AG04450 (cell line): ENCODE measurements around the gene LRRC49. TPM values are rescaled to one million over a fixed set of nuclear protein-coding genes. Genes with fewer than 3 reads are reported as not detected.

Experiments used
- CTCF ChIA-PET: fragments of 300-600, 350-600 bp; formaldehyde crosslinking; extraction: SDS; loops from one replicate; lab custom pipeline; 2022; ENCODE audit warnings: antibody characterized with exemption, inconsistent platforms; lab: Charles Lee
- POLR2A ChIA-PET: fragments of 350-600 bp; formaldehyde crosslinking; extraction: SDS; loops from one replicate; lab custom pipeline; 2021; ENCODE audit warnings: antibody characterized with exemption, inconsistent platforms; lab: Yijun Ruan, JAX
- DNase-seq: peaks from one replicate; pipeline ENCODE4 v3.0.0-alpha.2; 2011; ENCODE audit warnings: low read depth, low spot score
- H3K27ac ChIP-seq: one replicate; pipeline ENCODE4 v1.5.1; 2012; ENCODE audit warnings: low read depth, low read length, control low read depth
- H3K27me3 ChIP-seq: one replicate; pipeline ENCODE4 v1.6.0; 2012; ENCODE audit warnings: low read length; ENCODE audit not compliant: control insufficient read depth, insufficient read depth
- H3K4me3 ChIP-seq: 2 replicates; pipeline ENCODE4 v1.5.1; 2011; ENCODE audit warnings: mild to moderate bottlenecking, low read depth, low read length, control low read depth
- H3K9me3 ChIP-seq: 2 replicates; pipeline ENCODE4 v1.5.1; 2012; ENCODE audit warnings: low read length; ENCODE audit not compliant: control insufficient read depth, insufficient read depth
- polyA plus RNA-seq: library from polyadenylated mRNA; depleted of rRNA; stranded (reverse); fragments of >200 nt; gene quantifications from 2 replicates; pipeline ENCODE4 v1.2.3, GENCODE V29; 2011
- TF ChIP-seq, protein P1 (sequence below): IDR thresholded peaks from 2 replicates; pipeline ENCODE4 v1.5.1; 2011; ENCODE audit warnings: low read depth, low read length, control low read depth, inconsistent platforms

LRRC49 gene
- polyA plus RNA-seq, 1 experiment, result 25.0 TPM

DNA sequence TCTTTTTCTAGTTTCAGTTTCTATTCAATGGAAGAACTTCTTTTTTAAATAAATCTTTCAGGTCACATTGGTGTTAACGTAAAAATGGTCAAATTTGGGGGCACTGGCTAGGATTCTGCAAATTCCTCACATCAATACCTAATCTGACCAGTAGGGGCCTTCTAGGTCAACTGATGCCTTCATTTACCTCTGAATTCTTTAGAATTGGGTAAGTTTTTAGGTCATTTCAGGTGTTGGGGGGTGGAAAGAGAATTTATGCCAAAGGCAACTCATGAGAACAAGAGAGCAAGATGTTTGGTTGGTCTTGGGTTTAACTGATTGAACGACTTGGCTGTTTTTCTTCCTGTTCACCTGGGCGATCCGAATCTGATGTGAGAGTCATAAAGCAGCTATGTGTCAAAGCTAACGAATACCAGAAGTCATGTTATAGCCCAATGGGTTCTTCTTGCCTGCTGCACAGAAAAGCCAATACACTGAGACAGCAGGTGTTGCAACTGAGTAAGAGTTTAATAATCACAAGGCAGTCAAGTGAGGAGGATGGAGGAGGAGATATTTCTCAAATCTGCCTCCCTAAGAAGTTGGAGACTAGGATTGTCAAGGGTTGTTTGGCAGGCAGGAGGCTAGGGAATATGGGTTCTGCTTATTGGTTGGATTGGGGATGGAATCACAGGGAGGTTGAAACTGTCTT, 15.3 kb downstream of the LRRC49 start:
- ChIA-PET POLR2A (no interaction called here), CTCF (no interaction called here)
- Histone ChIP-seq H3K27ac (no peak overlapping the region), H3K4me3 (no peak overlapping the region), H3K9me3 (peaks cover 16% of the 10 kb centered on the region; the same call in 1 of the 2 replicates), H3K27me3 (no peaks in the 10 kb centered on the region)
- TF ChIP-seq, protein P1, sequence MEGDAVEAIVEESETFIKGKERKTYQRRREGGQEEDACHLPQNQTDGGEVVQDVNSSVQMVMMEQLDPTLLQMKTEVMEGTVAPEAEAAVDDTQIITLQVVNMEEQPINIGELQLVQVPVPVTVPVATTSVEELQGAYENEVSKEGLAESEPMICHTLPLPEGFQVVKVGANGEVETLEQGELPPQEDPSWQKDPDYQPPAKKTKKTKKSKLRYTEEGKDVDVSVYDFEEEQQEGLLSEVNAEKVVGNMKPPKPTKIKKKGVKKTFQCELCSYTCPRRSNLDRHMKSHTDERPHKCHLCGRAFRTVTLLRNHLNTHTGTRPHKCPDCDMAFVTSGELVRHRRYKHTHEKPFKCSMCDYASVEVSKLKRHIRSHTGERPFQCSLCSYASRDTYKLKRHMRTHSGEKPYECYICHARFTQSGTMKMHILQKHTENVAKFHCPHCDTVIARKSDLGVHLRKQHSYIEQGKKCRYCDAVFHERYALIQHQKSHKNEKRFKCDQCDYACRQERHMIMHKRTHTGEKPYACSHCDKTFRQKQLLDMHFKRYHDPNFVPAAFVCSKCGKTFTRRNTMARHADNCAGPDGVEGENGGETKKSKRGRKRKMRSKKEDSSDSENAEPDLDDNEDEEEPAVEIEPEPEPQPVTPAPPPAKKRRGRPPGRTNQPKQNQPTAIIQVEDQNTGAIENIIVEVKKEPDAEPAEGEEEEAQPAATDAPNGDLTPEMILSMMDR, result peak; percentile 29
- DNase-seq, result no peak

DNA sequence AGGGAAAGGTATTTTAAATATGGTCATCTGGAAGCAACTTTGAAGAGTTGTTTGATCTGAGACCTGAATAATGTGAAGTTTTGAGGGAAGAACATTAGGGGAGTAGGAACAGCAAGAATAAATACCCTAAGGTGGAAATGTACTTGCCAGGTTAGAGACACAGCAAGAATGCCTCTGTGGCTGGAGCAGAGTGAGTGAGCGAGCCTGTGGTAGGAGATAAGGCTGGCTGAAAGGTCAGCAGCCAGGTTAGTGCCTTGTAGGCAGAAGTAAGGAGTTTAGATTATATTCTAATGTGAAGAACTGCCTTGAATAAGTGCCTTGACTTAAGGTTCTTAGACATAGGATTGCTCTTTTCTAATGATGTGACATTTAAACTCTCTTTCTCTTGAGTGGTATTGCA, 18.3 kb downstream of the LRRC49 start:
- POLR2A ChIA-PET, result no interaction called here
- Histone ChIP-seq H3K9me3 (peaks cover 16% of the 10 kb centered on the region; the same call in 1 of the 2 replicates), H3K27me3 (no peaks in the 10 kb centered on the region), H3K27ac (no peak overlapping the region), H3K4me3 (no peak overlapping the region)
- TF ChIP-seq, protein P1, result no peak
- no peak for DNase-seq
- CTCF ChIA-PET, result interaction anchor here (0.8 kb wide), 1 partner anchor 36 kb away, joined by 3 read pairs; no protein-coding TSS in a partner anchor

DNA sequence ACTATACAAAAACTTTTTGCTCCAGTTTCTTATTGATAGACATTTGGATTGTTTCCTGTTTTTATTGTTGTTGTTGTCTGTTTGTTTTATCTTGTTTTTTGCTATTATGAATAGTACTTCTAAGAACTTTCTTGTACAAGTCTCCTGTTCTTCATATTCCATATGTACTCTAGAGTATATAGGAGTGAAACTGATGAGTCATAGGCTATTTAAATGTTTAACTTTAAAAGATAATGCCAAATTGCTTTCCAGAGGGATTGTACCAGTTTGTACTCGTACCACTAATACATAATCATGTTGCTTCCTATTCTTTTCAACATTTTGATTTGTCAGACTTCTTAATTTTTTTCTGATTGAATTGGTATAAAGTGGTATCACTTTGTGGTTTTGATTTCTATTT, 19.6 kb downstream of the LRRC49 start:
- DNase-seq, result no peak
- TF ChIP-seq, protein P1, result no peak
- CTCF ChIA-PET, result no interaction called here
- POLR2A ChIA-PET, result no interaction called here
- Histone ChIP-seq H3K9me3 (peaks cover 19% of the 10 kb centered on the region), H3K27me3 (no peaks in the 10 kb centered on the region), H3K4me3 (no peak overlapping the region), H3K27ac (no peak overlapping the region)

DNA sequence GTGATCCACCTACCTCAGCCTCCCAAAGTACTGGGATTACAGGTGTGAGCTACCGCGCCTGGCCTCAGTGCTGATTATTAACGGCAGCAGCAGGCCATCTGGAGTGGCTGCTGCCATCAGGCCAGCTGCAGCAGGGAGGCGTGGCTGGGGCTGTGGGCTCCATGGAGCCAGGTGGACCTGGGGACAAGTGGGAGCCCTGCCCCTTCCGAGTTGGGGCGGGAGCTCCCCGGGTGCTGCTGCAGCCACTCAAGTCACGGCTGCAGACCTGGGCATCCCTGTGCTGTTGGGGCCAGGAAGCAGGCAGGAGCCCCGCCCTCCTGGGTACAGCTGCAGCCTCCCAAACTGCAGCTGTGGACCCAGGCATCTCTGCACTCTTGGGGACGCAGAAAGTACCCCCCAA, 23.9 kb downstream of the LRRC49 start:
- TF ChIP-seq, protein P1, result no peak
- POLR2A ChIA-PET, result no interaction called here

DNA sequence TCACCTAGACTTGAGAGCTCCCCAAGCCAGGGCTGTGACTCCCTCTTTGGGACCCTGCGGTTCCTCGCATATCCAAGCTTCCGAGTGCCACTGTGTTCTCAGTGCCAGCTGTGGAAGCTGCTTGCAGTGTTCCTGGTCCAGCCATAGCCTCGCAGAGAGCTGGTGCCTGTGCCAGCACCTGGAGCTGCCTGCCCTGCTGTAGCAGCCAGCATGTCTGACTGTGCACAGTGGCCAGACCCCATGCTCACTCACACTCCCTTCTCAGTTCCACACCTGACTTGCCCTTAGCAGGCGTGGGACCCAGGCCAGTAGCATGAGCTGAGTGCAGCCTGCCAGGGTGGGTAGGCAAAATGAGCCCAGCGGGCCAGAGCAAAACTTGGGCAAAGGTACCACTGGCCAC, 25.3 kb downstream of the LRRC49 start:
- POLR2A ChIA-PET, result no interaction called here
- H3K9me3 ChIP-seq, result peaks cover 16% of the 10 kb centered on the region
- H3K27ac ChIP-seq, result no peak overlapping the region
- no peaks in the 10 kb centered on the region for H3K27me3 ChIP-seq
- TF ChIP-seq, protein P1, result no peak
- no peak overlapping the region for H3K4me3 ChIP-seq
- CTCF ChIA-PET, result interaction anchor here (1.2 kb wide), 1 partner anchor 106 kb away, joined by 3 read pairs; no protein-coding TSS in a partner anchor
- no peak for DNase-seq

More for the DNA sequence above, 23.9 kb downstream of the LRRC49 start:
- Histone ChIP-seq H3K4me3 (no peak overlapping the region), H3K27me3 (no peaks in the 10 kb centered on the region), H3K9me3 (peaks cover 16% of the 10 kb centered on the region), H3K27ac (no peak overlapping the region)
- CTCF ChIA-PET, result no interaction called here
- DNase-seq, result no peak
